OCI-LY1 (cell line): ENCODE measurements around the gene ZMIZ1.

Experiments used
- CTCF ChIP-seq: fragments of 200-600 bp; sonication (generic), shearing (Covaris generic); IDR thresholded peaks from 2 replicates; pipeline ENCODE4 v1.5.1; 2017; ENCODE audit warnings: mild to moderate bottlenecking, antibody characterized with exemption, low read length, moderate library complexity, mixed read lengths
- EZH2 ChIP-seq: fragments of 200-600 bp; sonication (generic), shearing (Covaris generic); IDR thresholded peaks from 2 replicates; pipeline ENCODE4 v1.8.0; 2017; ENCODE audit warnings: borderline replicate concordance, mixed run types, mild to moderate bottlenecking, antibody characterized with exemption, low read length, moderate library complexity, mixed read lengths

- TF ChIP-seq EZH2 (no peak), CTCF (no peak)
Observed at GRCh38 chr10:79246209-79246581, 177.4 kb downstream of the ZMIZ1 start.
